ENCODE data around the gene VSTM4. TPM values are rescaled to one million over a fixed set of nuclear protein-coding genes. Genes with fewer than 3 reads are reported as not detected.

Gene VSTM4
- total RNA-seq, 1 donor from 2014 or later = 21.1 TPM

DNA sequence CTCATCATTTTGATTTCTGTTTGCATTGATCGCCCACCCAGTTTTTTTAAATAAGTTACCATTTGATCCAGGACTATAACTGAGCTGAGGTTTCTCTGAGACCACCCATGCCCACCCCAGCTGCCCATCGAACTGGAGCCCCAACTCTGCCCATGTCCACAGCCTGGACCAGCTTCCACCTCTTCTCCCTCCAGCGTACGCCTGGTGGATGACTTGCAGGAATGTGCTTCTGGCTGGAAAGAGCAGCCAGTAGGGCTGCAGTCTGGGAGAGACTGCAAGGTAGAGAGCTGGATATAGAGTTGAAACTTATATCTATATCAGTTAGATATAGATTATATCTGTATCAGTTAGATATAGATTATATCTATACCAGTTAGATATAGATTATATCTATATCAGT, 149.9 kb downstream of the VSTM4 start:
- no peaks in the 10 kb centered on the region for H3K4me1 ChIP-seq
- no peaks in the 10 kb centered on the region for H3K9me3 ChIP-seq (replicated peaks)
- intact Hi-C loops (cut with micrococcal nuclease) = no loop called here
- no peak for DNase-seq
- H3K4me3 ChIP-seq = no peak overlapping the region
- no peaks in the 10 kb centered on the region for H3K27me3 ChIP-seq (ENCODE audit: low read depth)
- H3K27ac ChIP-seq (replicated peaks) = no peak overlapping the region
- TF ChIP-seq, protein P1, sequence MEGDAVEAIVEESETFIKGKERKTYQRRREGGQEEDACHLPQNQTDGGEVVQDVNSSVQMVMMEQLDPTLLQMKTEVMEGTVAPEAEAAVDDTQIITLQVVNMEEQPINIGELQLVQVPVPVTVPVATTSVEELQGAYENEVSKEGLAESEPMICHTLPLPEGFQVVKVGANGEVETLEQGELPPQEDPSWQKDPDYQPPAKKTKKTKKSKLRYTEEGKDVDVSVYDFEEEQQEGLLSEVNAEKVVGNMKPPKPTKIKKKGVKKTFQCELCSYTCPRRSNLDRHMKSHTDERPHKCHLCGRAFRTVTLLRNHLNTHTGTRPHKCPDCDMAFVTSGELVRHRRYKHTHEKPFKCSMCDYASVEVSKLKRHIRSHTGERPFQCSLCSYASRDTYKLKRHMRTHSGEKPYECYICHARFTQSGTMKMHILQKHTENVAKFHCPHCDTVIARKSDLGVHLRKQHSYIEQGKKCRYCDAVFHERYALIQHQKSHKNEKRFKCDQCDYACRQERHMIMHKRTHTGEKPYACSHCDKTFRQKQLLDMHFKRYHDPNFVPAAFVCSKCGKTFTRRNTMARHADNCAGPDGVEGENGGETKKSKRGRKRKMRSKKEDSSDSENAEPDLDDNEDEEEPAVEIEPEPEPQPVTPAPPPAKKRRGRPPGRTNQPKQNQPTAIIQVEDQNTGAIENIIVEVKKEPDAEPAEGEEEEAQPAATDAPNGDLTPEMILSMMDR (IDR thresholded peaks at IDR 0.05; ENCODE audit: borderline replicate concordance) = no peak
- H3K36me3 ChIP-seq = no peaks in the 10 kb centered on the region

Small RNAs within 50 kb of the gene (microRNA-seq; reads per million reads assigned to microRNA genes)
- gene MIR4294 = not detected

Other genes with a start within 250 kb of the VSTM4 start
- gene LRRC18, start 175.7 kb downstream of the VSTM4 start, total RNA-seq = not detected
- gene FAM170B, start 18.5 kb upstream of the VSTM4 start, total RNA-seq = not detected
- 29.0 TPM for gene TMEM273, start 72.9 kb upstream of the VSTM4 start, total RNA-seq
- 136 TPM for gene C10orf71, start 183.6 kb upstream of the VSTM4 start, total RNA-seq